ENCODE results near the gene CDNF. TPM values are rescaled to one million over a fixed set of nuclear protein-coding genes. Genes with fewer than 3 reads are reported as not detected.
"Not testable (repeated sequence)": the region's sequence is repeated elsewhere in the genome, so short reads cannot be mapped to it uniquely, and the experiment has no call there.

Gene CDNF
- polyA plus RNA-seq, 2 donors: 0.64 to 0.81 TPM

- Histone ChIP-seq H3K9me3 (ENCODE audit: control insufficient read depth in 2 of 2, insufficient read depth in 1 of 2, low read depth in 1 of 2, low read length in 1 of 2) (no peaks in the 10 kb centered on the region), H3K27me3 (ENCODE audit: control insufficient read depth in 1 of 2, insufficient read depth in 2 of 2, low read length in 2 of 2) (no peaks in the 10 kb centered on the region), H3K4me3 (ENCODE audit: low read depth in 1 of 2, low read length in 2 of 2) (no peak overlapping the region), H3K36me3 (ENCODE audit: control insufficient read depth in 2 of 2, insufficient read depth in 2 of 2, low read length in 1 of 2) (peaks cover 0 to 2% of the 10 kb centered on the region in 2 donors), H3K27ac (ENCODE audit: low read depth in 2 of 2, low read length in 1 of 2) (no peak overlapping the region), H3K4me1 (ENCODE audit: control insufficient read depth in 2 of 2, insufficient read depth in 2 of 2, low read length in 1 of 2) (no peaks in the 10 kb centered on the region)
- 61 to 73% methylated on average over 2 of the region's 2 CpGs for WGBS, 2 donors
These were observed 35.4 kb upstream of the CDNF start for GRCh38 chr10:14873090-14873760.

- H3K36me3 ChIP-seq (ENCODE audit: control insufficient read depth in 2 of 2, insufficient read depth in 2 of 2, low read length in 1 of 2); H3K27ac ChIP-seq (ENCODE audit: low read depth in 2 of 2, low read length in 1 of 2); H3K9me3 ChIP-seq (ENCODE audit: control insufficient read depth in 2 of 2, insufficient read depth in 1 of 2, low read depth in 1 of 2, low read length in 1 of 2); H3K27me3 ChIP-seq (ENCODE audit: control insufficient read depth in 1 of 2, insufficient read depth in 2 of 2, low read length in 2 of 2); H3K4me3 ChIP-seq (ENCODE audit: low read depth in 1 of 2, low read length in 2 of 2); H3K4me1 ChIP-seq (ENCODE audit: control insufficient read depth in 2 of 2, insufficient read depth in 2 of 2, low read length in 1 of 2): not testable (repeated sequence)
- WGBS, 2 donors: 87 to 98% methylated on average over 3 of the region's 3 CpGs
These were observed 27.0 kb upstream of the CDNF start for GRCh38 chr10:14864871-14865270.

- not testable (repeated sequence) for H3K27ac ChIP-seq (ENCODE audit: low read depth in 2 of 2, low read length in 1 of 2); H3K9me3 ChIP-seq (ENCODE audit: control insufficient read depth in 2 of 2, insufficient read depth in 1 of 2, low read depth in 1 of 2, low read length in 1 of 2); H3K4me3 ChIP-seq (ENCODE audit: low read depth in 1 of 2, low read length in 2 of 2); H3K27me3 ChIP-seq (ENCODE audit: control insufficient read depth in 1 of 2, insufficient read depth in 2 of 2, low read length in 2 of 2); H3K36me3 ChIP-seq (ENCODE audit: control insufficient read depth in 2 of 2, insufficient read depth in 2 of 2, low read length in 1 of 2); H3K4me1 ChIP-seq (ENCODE audit: control insufficient read depth in 2 of 2, insufficient read depth in 2 of 2, low read length in 1 of 2)
- 94 to 98% methylated on average over 5 to 6 of the region's 6 CpGs for WGBS, 2 donors
These were observed 26.6 kb upstream of the CDNF start for GRCh38 chr10:14864466-14864865.

GRCh38 chr10:14860791-14861190, 23.0 kb upstream of the CDNF start:
- Histone ChIP-seq H3K27me3 (ENCODE audit: control insufficient read depth in 1 of 2, insufficient read depth in 2 of 2, low read length in 2 of 2) (no peaks in the 10 kb centered on the region), H3K36me3 (ENCODE audit: control insufficient read depth in 2 of 2, insufficient read depth in 2 of 2, low read length in 1 of 2) (peaks cover 0 to 5% of the 10 kb centered on the region in 2 donors), H3K9me3 (ENCODE audit: control insufficient read depth in 2 of 2, insufficient read depth in 1 of 2, low read depth in 1 of 2, low read length in 1 of 2) (no peaks in the 10 kb centered on the region), H3K27ac (ENCODE audit: low read depth in 2 of 2, low read length in 1 of 2) (no peak overlapping the region), H3K4me3 (ENCODE audit: low read depth in 1 of 2, low read length in 2 of 2) (no peak overlapping the region), H3K4me1 (ENCODE audit: control insufficient read depth in 2 of 2, insufficient read depth in 2 of 2, low read length in 1 of 2) (no peaks in the 10 kb centered on the region)
- 71 to 89% methylated on average over 1 of the region's 1 CpG for WGBS, 2 donors

- Histone ChIP-seq H3K36me3 (ENCODE audit: control insufficient read depth in 2 of 2, insufficient read depth in 2 of 2, low read length in 1 of 2) (peaks cover 0 to 5% of the 10 kb centered on the region in 2 donors), H3K27me3 (ENCODE audit: control insufficient read depth in 1 of 2, insufficient read depth in 2 of 2, low read length in 2 of 2) (no peaks in the 10 kb centered on the region), H3K4me1 (ENCODE audit: control insufficient read depth in 2 of 2, insufficient read depth in 2 of 2, low read length in 1 of 2) (no peaks in the 10 kb centered on the region), H3K27ac (ENCODE audit: low read depth in 2 of 2, low read length in 1 of 2) (no peak overlapping the region), H3K4me3 (ENCODE audit: low read depth in 1 of 2, low read length in 2 of 2) (no peak overlapping the region), H3K9me3 (ENCODE audit: control insufficient read depth in 2 of 2, insufficient read depth in 1 of 2, low read depth in 1 of 2, low read length in 1 of 2) (no peaks in the 10 kb centered on the region)
These were observed 21.9 kb upstream of the CDNF start for GRCh38 chr10:14859775-14860174.

GRCh38 chr10:14859043-14859442, 21.2 kb upstream of the CDNF start:
- WGBS, 2 donors: 75 to 82% methylated on average over 5 of the region's 5 CpGs
- Histone ChIP-seq H3K36me3 (ENCODE audit: control insufficient read depth in 2 of 2, insufficient read depth in 2 of 2, low read length in 1 of 2) (peaks cover 0 to 5% of the 10 kb centered on the region in 2 donors), H3K4me3 (ENCODE audit: low read depth in 1 of 2, low read length in 2 of 2) (no peak overlapping the region), H3K4me1 (ENCODE audit: control insufficient read depth in 2 of 2, insufficient read depth in 2 of 2, low read length in 1 of 2) (no peaks in the 10 kb centered on the region), H3K27me3 (ENCODE audit: control insufficient read depth in 1 of 2, insufficient read depth in 2 of 2, low read length in 2 of 2) (no peaks in the 10 kb centered on the region), H3K9me3 (ENCODE audit: control insufficient read depth in 2 of 2, insufficient read depth in 1 of 2, low read depth in 1 of 2, low read length in 1 of 2) (no peaks in the 10 kb centered on the region), H3K27ac (ENCODE audit: low read depth in 2 of 2, low read length in 1 of 2) (no peak overlapping the region)

- H3K4me3 ChIP-seq (ENCODE audit: low read depth in 1 of 2, low read length in 2 of 2): no peak overlapping the region
- 76 to 89% methylated on average over 6 of the region's 6 CpGs for WGBS, 2 donors
- H3K27ac ChIP-seq (ENCODE audit: low read depth in 2 of 2, low read length in 1 of 2): no peak overlapping the region
- H3K4me1 ChIP-seq (ENCODE audit: control insufficient read depth in 2 of 2, insufficient read depth in 2 of 2, low read length in 1 of 2): no peaks in the 10 kb centered on the region
- no peaks in the 10 kb centered on the region for H3K9me3 ChIP-seq (ENCODE audit: control insufficient read depth in 2 of 2, insufficient read depth in 1 of 2, low read depth in 1 of 2, low read length in 1 of 2)
- peaks cover 0 to 5% of the 10 kb centered on the region in 2 donors for H3K36me3 ChIP-seq (ENCODE audit: control insufficient read depth in 2 of 2, insufficient read depth in 2 of 2, low read length in 1 of 2)
- no peaks in the 10 kb centered on the region for H3K27me3 ChIP-seq (ENCODE audit: control insufficient read depth in 1 of 2, insufficient read depth in 2 of 2, low read length in 2 of 2)
These were observed 20.6 kb upstream of the CDNF start for GRCh38 chr10:14858338-14858960.

GRCh38 chr10:14855453-14855852, 17.6 kb upstream of the CDNF start:
- 82 to 97% methylated on average over 1 of the region's 1 CpG for WGBS, 2 donors
- Histone ChIP-seq H3K36me3 (ENCODE audit: control insufficient read depth in 2 of 2, insufficient read depth in 2 of 2, low read length in 1 of 2) (peaks cover 3 to 5% of the 10 kb centered on the region in 2 donors), H3K9me3 (ENCODE audit: control insufficient read depth in 2 of 2, insufficient read depth in 1 of 2, low read depth in 1 of 2, low read length in 1 of 2) (no peaks in the 10 kb centered on the region), H3K27ac (ENCODE audit: low read depth in 2 of 2, low read length in 1 of 2) (no peak overlapping the region), H3K4me1 (ENCODE audit: control insufficient read depth in 2 of 2, insufficient read depth in 2 of 2, low read length in 1 of 2) (no peaks in the 10 kb centered on the region), H3K27me3 (ENCODE audit: control insufficient read depth in 1 of 2, insufficient read depth in 2 of 2, low read length in 2 of 2) (no peaks in the 10 kb centered on the region), H3K4me3 (ENCODE audit: low read depth in 1 of 2, low read length in 2 of 2) (no peak overlapping the region)

- Histone ChIP-seq H3K9me3 (ENCODE audit: control insufficient read depth in 2 of 2, insufficient read depth in 1 of 2, low read depth in 1 of 2, low read length in 1 of 2) (no peaks in the 10 kb centered on the region), H3K4me1 (ENCODE audit: control insufficient read depth in 2 of 2, insufficient read depth in 2 of 2, low read length in 1 of 2) (no peaks in the 10 kb centered on the region), H3K4me3 (ENCODE audit: low read depth in 1 of 2, low read length in 2 of 2) (no peak overlapping the region), H3K27me3 (ENCODE audit: control insufficient read depth in 1 of 2, insufficient read depth in 2 of 2, low read length in 2 of 2) (no peaks in the 10 kb centered on the region), H3K27ac (ENCODE audit: low read depth in 2 of 2, low read length in 1 of 2) (no peak overlapping the region), H3K36me3 (ENCODE audit: control insufficient read depth in 2 of 2, insufficient read depth in 2 of 2, low read length in 1 of 2) (peaks cover 0 to 3% of the 10 kb centered on the region in 2 donors)
- 81 to 94% methylated on average over 3 of the region's 3 CpGs for WGBS, 2 donors
These were observed 14.4 kb upstream of the CDNF start for GRCh38 chr10:14852236-14852635.

- Histone ChIP-seq H3K36me3 (ENCODE audit: control insufficient read depth in 2 of 2, insufficient read depth in 2 of 2, low read length in 1 of 2) (peaks cover 17 to 19% of the 10 kb centered on the region in 2 donors), H3K27me3 (ENCODE audit: control insufficient read depth in 1 of 2, insufficient read depth in 2 of 2, low read length in 2 of 2) (no peaks in the 10 kb centered on the region), H3K27ac (ENCODE audit: low read depth in 2 of 2, low read length in 1 of 2) (no peak overlapping the region), H3K4me1 (ENCODE audit: control insufficient read depth in 2 of 2, insufficient read depth in 2 of 2, low read length in 1 of 2) (no peaks in the 10 kb centered on the region), H3K9me3 (ENCODE audit: control insufficient read depth in 2 of 2, insufficient read depth in 1 of 2, low read depth in 1 of 2, low read length in 1 of 2) (no peaks in the 10 kb centered on the region), H3K4me3 (ENCODE audit: low read depth in 1 of 2, low read length in 2 of 2) (no peak overlapping the region)
- 90 to 98% methylated on average over 2 of the region's 2 CpGs for WGBS, 2 donors
These were observed 7.1 kb upstream of the CDNF start for GRCh38 chr10:14844948-14845347.
